Activated T-helper 17 cell treated with anti-CD3 and anti-CD28 coated beads, Interleukin-2, amount 50 U/mL, for 72 hours (primary cell): ENCODE results near the gene HOXB2. TPM values are rescaled to one million over a fixed set of nuclear protein-coding genes. Genes with fewer than 3 reads are reported as not detected.
"Not testable (repeated sequence)": the region's sequence is repeated elsewhere in the genome, so short reads cannot be mapped to it uniquely, and the experiment has no call there.

Experiments
- ATAC-seq: fragments of 150-1000 bp; cut with Tn5 transposase; replicated peaks from 2 replicates; pipeline ENCODE4 v1.10.0; 2021; ENCODE audit warnings: mild to moderate bottlenecking, moderate library complexity
- H3K27ac Mint-ChIP-seq: one replicate; pipeline ENCODE4 v1.8.0; 2022; ENCODE audit warnings: mixed read lengths
- H3K27me3 Mint-ChIP-seq: one replicate; pipeline ENCODE4 v1.8.0; 2022; ENCODE audit warnings: mixed read lengths
- H3K36me3 Mint-ChIP-seq: one replicate; pipeline ENCODE4 v1.8.0; 2022; ENCODE audit warnings: low read depth, mild to moderate bottlenecking, mixed read lengths
- H3K4me1 Mint-ChIP-seq: one replicate; pipeline ENCODE4 v1.8.0; 2022; ENCODE audit warnings: mixed read lengths
- H3K4me3 Mint-ChIP-seq: one replicate; pipeline ENCODE4 v1.8.0; 2022; ENCODE audit warnings: mild to moderate bottlenecking, mixed read lengths
- H3K9me3 Mint-ChIP-seq: one replicate; pipeline ENCODE4 v1.8.0; 2022; ENCODE audit warnings: mixed read lengths
- total RNA-seq, 2 donors: library from RNA; stranded (reverse); gene quantifications; one replicate each; pipeline ENCODE4 v1.2.3, GENCODE V29; 2022

HOXB2 gene
- total RNA-seq, 2 donors from 2014 or later: 2.0 to 15.3 TPM

DNA sequence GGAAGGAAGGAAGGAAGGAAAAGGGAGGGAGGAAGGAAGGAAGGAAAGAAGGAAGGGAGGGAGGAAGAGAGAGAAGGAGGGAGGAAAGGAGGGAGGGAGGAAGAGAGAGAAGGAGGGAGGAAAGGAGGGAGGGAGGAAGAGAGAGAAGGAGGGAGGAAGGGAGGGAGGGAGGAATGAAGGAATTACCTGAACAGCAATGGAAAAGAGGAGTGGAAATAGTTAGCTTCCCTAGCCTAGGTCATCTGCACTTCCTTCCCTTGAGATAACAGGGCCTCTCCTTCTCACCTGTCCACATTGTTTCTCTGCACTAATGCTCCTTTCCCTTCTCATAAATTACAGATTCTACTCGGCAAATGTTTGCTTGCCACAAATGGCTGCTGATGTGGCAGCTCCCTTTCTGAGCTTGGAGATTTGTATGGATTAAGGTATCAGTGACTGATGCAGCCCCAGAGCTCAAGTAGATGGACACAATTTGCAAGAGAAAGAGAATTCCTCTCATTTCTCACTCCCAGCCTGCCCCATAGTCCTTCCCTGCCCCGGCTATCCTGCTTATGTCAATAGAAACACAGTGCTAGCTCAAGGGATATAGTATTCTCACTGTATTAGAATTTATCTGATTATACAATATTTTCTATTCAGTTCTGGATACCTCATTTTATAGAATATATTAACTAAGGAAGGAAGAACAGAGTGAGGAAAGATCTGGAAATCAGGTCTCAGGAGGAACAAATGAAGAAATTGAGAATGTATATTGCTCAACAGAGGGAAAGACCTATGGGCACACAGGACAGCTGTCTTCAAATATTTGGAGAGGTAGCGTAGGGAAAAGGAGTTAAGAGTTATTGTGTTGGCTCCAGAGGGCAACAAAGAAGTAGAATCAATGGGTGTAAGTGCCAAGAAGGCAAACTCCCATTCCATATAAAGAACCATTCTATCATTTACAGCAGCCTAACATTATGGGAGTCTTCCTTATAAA lies 28.7 kb downstream of the HOXB2 start:
- Mint-ChIP-seq H3K27me3 (peaks cover 20% of the 10 kb centered on the region), H3K4me3 (no peak overlapping the region), H3K27ac (no peak overlapping the region), H3K9me3 (no peaks in the 10 kb centered on the region), H3K36me3 (no peaks in the 10 kb centered on the region), H3K4me1 (peaks cover 12% of the 10 kb centered on the region)
- no peak for ATAC-seq

DNA sequence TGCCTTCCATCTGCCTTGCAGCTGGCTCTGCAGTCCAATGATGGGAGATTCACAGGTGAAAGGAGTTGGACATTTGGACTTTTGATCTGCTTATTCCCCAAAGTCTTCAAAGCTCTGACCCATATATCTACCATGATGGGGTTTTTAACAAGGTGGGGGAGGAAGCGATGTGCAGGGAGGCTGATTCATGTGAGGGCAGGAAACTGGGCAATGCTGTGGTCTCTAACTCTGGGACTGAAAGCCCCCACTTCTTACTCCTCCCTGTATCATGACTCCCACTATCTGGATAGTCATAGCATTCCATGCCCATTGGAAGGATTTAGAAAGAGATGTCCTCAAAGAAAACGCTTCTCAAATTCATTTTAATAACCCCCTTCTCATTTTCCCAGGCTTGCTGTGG lies 30.4 kb downstream of the HOXB2 start:
- no peaks in the 10 kb centered on the region for H3K9me3 Mint-ChIP-seq
- H3K36me3 Mint-ChIP-seq: no peaks in the 10 kb centered on the region
- peaks cover 13% of the 10 kb centered on the region for H3K27me3 Mint-ChIP-seq
- peak overlapping the region; percentile 33 for H3K27ac Mint-ChIP-seq
- H3K4me3 Mint-ChIP-seq: no peak overlapping the region
- ATAC-seq: no peak
- H3K4me1 Mint-ChIP-seq: peaks cover 20% of the 10 kb centered on the region

DNA sequence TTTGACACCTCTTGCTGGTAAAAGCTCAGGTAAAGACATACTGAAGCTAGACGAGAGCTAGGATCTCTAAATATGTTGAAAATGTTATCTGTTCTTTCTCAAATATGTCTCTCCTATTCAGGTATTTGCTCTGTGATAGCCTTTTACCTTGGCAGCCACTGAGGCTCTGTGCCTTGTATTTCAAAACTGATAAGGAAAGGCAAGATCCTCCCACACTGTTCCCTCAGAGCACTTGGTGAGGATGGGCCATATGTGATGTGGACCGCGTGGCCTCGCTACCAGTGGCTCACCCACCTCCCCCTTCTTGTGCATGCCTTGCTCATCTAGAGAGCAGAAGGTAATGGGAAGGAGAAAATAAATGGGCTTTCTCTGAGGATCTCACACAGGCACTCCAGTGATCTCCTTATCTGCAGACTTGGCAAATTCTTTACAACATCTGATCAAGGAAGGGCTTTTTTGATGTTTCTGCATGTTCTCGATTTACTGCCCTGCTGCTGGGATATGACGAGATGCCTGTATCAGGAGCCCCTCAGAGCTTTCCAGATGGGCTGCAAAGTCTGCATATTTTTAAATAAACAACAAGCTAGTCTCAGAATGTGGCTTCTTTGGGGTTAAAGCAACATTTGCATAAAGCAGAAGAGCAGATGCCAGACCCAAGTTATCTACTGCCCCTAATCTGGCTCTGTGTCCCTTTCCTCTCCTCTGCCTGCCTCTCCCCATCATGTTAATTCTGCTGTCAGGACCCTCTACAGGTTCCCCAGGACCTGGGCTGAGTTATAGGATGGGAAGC lies 31.0 kb downstream of the HOXB2 start:
- peak overlapping the region; percentile 33 for H3K27ac Mint-ChIP-seq
- peak overlapping the region; percentile 59 for H3K4me3 Mint-ChIP-seq
- ATAC-seq: no peak
- H3K36me3 Mint-ChIP-seq: no peaks in the 10 kb centered on the region
- no peaks in the 10 kb centered on the region for H3K9me3 Mint-ChIP-seq
- peaks cover 20% of the 10 kb centered on the region for H3K4me1 Mint-ChIP-seq
- H3K27me3 Mint-ChIP-seq: peaks cover 13% of the 10 kb centered on the region

DNA sequence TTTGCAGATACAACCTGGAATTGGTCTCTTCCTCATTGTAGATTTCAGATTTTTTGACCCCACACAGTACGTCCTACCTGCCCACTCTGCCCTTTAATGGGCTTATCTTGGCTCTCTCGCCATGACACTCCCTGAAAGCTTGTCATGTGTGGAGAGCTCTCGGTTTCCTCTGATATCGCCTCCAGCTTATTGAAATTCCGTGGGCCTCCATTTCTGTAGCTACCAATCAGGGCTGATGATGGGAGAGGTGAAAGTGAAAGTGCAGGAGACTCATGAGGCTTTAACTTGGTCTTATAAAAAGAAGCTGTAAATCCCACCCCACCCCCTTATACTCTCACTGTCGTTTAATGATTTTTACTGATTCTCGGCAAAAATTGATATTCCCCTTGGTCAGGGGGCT lies 31.8 kb downstream of the HOXB2 start:
- H3K4me3 Mint-ChIP-seq: peak overlapping the region; percentile 59
- H3K27me3 Mint-ChIP-seq: peaks cover 13% of the 10 kb centered on the region
- H3K36me3 Mint-ChIP-seq: no peaks in the 10 kb centered on the region
- no peaks in the 10 kb centered on the region for H3K9me3 Mint-ChIP-seq
- H3K27ac Mint-ChIP-seq: peak overlapping the region; percentile 36
- H3K4me1 Mint-ChIP-seq: peaks cover 20% of the 10 kb centered on the region
- ATAC-seq: peak; percentile 36

DNA sequence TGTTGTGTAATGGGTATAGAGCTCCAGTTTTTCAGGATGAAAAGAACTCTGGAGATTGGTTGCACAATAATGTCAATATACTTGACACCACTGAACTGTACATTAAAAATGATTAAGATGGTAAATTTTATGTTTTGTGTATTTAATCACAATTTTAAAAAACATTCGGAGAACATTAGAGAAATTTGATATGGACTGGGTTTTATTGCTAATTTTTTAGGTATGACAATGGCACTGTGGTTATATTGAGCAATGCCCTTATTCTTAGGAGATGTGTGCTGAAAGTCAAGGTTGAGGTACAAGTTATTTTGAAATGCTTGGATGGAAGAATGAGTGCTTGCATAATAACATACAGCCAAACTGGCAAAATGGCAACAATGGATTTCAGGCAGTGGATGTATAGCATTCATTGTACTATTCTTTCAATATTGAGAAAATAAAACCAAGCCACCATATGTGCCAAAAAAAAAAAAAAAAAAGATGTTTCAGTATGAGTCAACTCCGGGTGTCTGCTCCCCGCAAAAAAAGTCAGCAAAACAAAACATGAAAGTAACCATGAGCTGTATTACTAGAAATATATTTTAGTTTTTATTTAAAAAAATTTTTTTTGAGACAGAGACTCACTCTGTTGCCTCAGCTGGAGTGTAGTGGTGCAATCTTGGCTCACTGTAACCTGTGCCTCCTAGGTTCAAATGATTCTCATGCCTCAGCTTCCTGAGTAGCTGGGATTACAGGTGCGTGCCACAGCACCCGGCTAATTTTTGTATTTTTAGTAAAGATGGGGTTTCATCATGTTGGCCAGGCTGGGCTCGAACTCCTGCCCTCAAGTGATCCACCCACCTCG lies 33.9 kb downstream of the HOXB2 start:
- H3K9me3 Mint-ChIP-seq: no peaks in the 10 kb centered on the region
- peaks cover 20% of the 10 kb centered on the region for H3K4me1 Mint-ChIP-seq

DNA sequence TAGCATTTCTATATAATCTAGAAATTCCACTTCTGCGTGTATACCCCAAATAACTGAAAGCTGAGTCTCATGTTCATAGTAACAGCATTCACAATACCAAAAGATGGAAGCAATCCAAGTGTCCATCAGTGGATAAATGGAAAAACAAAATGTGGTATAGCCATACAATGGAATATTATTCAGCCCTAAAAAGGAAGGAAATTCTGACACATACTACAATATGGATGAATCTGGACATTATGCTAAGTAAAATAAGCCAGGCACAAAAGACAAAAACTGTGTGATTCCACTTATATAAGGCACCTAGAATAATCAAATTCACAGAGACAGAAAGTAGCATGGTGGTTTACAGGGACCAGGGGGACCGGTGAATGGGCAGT lies 34.5 kb downstream of the HOXB2 start:
- Mint-ChIP-seq H3K4me3 (peak overlapping the region; percentile 48), H3K36me3 (no peaks in the 10 kb centered on the region), H3K27me3 (peaks cover 7% of the 10 kb centered on the region), H3K9me3 (no peaks in the 10 kb centered on the region), H3K27ac (peak overlapping the region; percentile 75), H3K4me1 (peaks cover 21% of the 10 kb centered on the region)
- ATAC-seq: no peak

More for the DNA sequence above, 33.9 kb downstream of the HOXB2 start:
- ATAC-seq: peak; percentile 92
- H3K36me3 Mint-ChIP-seq: no peaks in the 10 kb centered on the region
- peak overlapping the region; percentile 75 for H3K27ac Mint-ChIP-seq
- peak overlapping the region; percentile 48 for H3K4me3 Mint-ChIP-seq
- peaks cover 7% of the 10 kb centered on the region for H3K27me3 Mint-ChIP-seq

DNA sequence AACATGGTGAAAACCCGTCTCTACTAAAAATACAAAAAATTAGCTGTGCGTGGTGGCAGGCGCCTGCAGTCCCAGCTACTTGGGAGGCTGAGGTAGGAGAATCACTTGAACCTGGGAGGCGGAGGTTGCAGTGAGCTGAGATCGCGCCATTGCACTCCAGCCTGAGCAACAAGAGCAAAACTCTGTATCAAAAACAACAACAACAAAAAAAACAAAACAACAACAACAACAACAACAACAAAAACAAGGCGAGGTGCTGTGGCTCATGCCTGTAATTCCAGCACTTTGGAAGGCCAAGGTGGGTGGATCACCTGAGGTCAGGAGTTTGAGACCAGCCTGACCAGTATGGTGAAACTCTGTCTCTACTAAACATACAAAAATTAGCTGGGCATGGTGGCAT lies 35.2 kb downstream of the HOXB2 start:
- not testable (repeated sequence) for ATAC-seq, H3K4me3 Mint-ChIP-seq, H3K27ac Mint-ChIP-seq, H3K27me3 Mint-ChIP-seq, H3K36me3 Mint-ChIP-seq, H3K9me3 Mint-ChIP-seq
- H3K4me1 Mint-ChIP-seq: peaks cover 26% of the 10 kb centered on the region

DNA sequence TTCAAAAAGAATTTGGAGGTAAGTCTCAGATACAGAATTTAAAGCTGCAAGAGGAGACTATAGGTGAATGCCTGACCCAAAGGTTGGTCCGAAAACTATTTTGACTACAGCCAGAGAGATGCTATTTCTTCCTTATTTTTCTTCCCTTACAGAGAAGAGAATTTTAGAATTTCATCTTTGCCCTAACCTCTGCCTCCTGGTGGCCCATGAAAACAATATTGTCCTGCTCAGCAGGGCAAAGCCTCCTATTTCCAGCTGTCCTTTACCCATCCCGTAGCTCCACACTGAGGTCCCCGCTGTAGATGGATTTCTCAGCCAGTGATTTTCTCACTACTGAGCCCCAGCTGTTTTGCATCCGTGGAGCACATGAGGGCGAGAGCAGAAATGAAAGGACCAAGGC lies 38.7 kb downstream of the HOXB2 start:
- H3K36me3 Mint-ChIP-seq: no peaks in the 10 kb centered on the region
- H3K4me3 Mint-ChIP-seq: peak overlapping the region; percentile 43
- no peaks in the 10 kb centered on the region for H3K27me3 Mint-ChIP-seq
- H3K9me3 Mint-ChIP-seq: no peaks in the 10 kb centered on the region
- peak overlapping the region; percentile 49 for H3K27ac Mint-ChIP-seq
- no peak for ATAC-seq
- peaks cover 14% of the 10 kb centered on the region for H3K4me1 Mint-ChIP-seq

DNA sequence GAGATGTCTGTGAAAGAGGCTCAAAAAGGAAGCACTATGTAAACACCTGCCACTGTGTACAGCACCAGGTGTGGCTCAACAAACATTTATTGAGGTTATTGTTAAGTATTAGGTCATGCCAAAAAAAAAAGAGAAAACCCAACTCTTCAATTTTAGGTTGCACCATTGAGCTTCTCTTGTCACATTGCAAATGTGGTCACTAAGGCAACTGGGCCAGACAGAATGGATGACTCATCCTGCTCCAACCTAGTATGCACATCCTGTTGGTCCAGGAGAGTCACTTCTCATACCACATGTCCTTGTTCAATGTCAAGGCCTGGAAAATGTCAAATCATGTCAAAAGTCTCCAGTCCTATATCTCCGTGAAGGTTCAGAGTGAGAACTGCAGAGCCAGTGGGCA lies 39.1 kb downstream of the HOXB2 start:
- H3K4me3 Mint-ChIP-seq: peak overlapping the region; percentile 43
- no peaks in the 10 kb centered on the region for H3K36me3 Mint-ChIP-seq
- no peaks in the 10 kb centered on the region for H3K27me3 Mint-ChIP-seq
- H3K9me3 Mint-ChIP-seq: no peaks in the 10 kb centered on the region
- ATAC-seq: peak; percentile 100
- peaks cover 11% of the 10 kb centered on the region for H3K4me1 Mint-ChIP-seq
- peak overlapping the region; percentile 49 for H3K27ac Mint-ChIP-seq

DNA sequence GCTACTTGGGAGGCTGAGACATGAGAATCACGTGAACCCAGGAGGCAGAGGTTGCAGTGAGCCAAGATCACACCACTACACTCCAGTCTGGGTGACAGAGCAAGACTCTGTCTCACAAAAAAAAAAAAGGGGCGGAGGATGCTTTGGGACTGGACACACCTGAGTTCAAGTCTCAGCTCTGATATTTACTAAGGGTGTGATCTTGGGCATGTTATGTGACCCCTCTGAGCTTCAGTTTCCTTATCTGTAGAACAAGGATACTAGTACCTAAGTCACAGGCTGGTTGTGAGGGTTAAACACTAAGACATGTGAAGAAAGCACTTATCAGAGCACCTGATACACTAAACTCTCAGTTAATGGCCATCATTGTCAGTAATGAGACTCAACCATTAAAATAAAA lies 40.0 kb downstream of the HOXB2 start:
- Mint-ChIP-seq H3K27me3 (peaks cover 6% of the 10 kb centered on the region), H3K36me3 (no peaks in the 10 kb centered on the region), H3K9me3 (no peaks in the 10 kb centered on the region), H3K4me3 (no peak overlapping the region), H3K4me1 (peaks cover 6% of the 10 kb centered on the region), H3K27ac (peak overlapping the region; percentile 49)
- no peak for ATAC-seq

DNA sequence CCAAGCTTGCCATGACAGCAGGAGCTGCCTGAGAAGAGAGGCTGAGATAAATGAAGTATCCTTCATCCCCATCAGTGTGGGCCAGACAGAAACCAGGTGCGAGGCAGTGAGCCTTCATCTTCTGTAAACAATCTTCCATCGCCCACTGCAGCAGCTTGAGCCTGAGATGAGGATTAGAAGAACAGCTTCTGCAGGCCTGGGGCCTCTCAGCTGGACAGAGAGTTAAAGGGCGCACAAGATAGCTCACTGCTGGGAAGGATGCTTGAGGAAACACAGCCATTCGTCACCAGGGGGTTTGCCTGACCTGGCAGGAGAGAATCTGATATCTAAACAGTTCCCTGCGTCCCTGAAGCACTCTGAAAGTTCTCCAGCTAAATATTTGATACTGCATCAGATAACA lies 41.2 kb downstream of the HOXB2 start:
- H3K27me3 Mint-ChIP-seq: peaks cover 8% of the 10 kb centered on the region

DNA sequence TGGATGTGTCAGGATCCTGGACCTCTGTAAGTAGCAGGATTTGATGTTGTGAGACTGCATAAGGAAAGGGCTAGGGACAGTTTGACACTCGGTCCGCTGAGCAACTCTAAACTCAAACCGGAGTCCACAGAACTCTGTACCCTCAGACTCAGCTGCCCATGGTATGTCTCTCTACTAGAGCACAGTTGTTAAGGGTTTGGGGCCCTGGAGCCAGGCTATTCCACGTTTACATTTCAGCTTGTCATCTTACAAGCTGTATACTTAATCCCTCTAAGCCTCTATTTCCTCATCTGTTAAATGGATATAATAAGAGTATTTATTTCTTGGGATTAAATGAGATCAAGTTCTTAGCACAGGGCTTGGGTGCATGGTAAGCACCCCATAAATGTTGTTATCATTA lies 42.0 kb downstream of the HOXB2 start:
- H3K9me3 Mint-ChIP-seq: no peaks in the 10 kb centered on the region
- H3K4me1 Mint-ChIP-seq: peaks cover 6% of the 10 kb centered on the region
- no peak for ATAC-seq
- H3K27me3 Mint-ChIP-seq: peaks cover 8% of the 10 kb centered on the region
- no peaks in the 10 kb centered on the region for H3K36me3 Mint-ChIP-seq
- H3K27ac Mint-ChIP-seq: peak overlapping the region; percentile 14
- no peak overlapping the region for H3K4me3 Mint-ChIP-seq

More for the DNA sequence above, 41.2 kb downstream of the HOXB2 start:
- Mint-ChIP-seq H3K4me3 (no peak overlapping the region), H3K4me1 (peaks cover 6% of the 10 kb centered on the region), H3K36me3 (no peaks in the 10 kb centered on the region), H3K27ac (peak overlapping the region; percentile 14), H3K9me3 (no peaks in the 10 kb centered on the region)
- no peak for ATAC-seq

DNA sequence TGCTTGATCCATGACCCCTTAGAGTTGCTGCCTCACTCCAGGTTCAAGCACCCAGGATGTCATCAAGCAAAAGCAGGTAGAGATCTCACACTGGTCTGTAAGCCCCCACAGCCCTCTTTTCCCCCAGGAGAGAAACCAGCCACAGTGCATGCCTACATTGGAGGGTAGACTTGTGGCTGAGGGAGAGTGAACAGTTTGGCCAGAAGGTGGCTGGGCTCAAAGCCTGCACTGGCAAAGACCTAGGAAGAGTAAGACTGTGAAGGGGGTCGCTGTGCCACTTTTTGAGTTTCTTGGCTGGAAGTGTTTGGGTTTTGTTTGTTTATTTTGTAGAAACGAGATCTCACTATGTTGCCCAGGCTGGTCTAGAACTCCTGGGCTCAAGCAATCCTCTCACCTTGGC lies 42.6 kb downstream of the HOXB2 start:
- no peak for ATAC-seq
- peak overlapping the region; percentile 40 for H3K27ac Mint-ChIP-seq
- no peaks in the 10 kb centered on the region for H3K9me3 Mint-ChIP-seq
- peaks cover 8% of the 10 kb centered on the region for H3K27me3 Mint-ChIP-seq
- peaks cover 6% of the 10 kb centered on the region for H3K4me1 Mint-ChIP-seq
- no peak overlapping the region for H3K4me3 Mint-ChIP-seq
- H3K36me3 Mint-ChIP-seq: no peaks in the 10 kb centered on the region
